Stomach (tissue), 4 donors: ENCODE results near the gene MYH11.

ENCODE experiments used
- EP300 ChIP-seq: sonication (generic); formaldehyde crosslinking; IDR thresholded peaks from one replicate; pipeline ENCODE4 v1.6.1; 2017; ENCODE audit warnings: antibody characterized with exemption
- POLR2A ChIP-seq, 4 donors: fragments of 450-650 bp; IDR thresholded peaks; one replicate each; pipeline ENCODE4 v1.6.1; 2016; ENCODE audit warnings: antibody characterized with exemption in 4 of 4, control low read depth in 2 of 4, mild to moderate bottlenecking in 1 of 4, moderate library complexity in 1 of 4
- TF ChIP-seq, protein P1 (sequence below), 7 experiments: fragments of 450-650 bp in 4 of 7; fragments of 200-600 bp in 3 of 7; sonication (generic) in 3 of 7; IDR thresholded peaks; one replicate each; pipeline ENCODE4 v1.5.1; 2016 to 2019; ENCODE audit warnings: antibody characterized with exemption in 7 of 7, control low read depth in 2 of 7, mild to moderate bottlenecking in 1 of 7

DNA sequence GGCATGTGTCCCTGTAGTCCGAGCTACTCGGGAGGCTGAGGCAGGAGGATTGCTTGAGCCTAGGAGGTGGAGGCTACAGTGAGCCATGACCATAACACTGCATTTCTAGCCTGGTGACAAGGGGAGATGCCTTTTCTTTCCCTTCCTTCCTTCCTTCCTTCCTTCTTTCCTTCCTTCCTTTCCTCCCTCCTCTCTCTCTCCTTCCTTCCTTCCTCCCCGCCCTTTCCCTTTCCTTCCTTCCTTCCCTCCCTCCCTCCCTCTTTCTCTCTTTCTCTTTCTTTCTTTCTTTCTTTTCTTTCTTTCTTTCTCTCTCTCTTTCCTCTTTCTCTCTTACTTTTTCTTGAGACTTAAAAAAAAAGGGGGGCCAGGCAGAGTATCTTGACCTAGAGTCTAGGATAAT lies 34.7 kb upstream of the MYH11 start:
- TF ChIP-seq EP300 (no peak), POLR2A (IDR thresholded peaks at IDR 0.05) (no peak)
- TF ChIP-seq, protein P1, sequence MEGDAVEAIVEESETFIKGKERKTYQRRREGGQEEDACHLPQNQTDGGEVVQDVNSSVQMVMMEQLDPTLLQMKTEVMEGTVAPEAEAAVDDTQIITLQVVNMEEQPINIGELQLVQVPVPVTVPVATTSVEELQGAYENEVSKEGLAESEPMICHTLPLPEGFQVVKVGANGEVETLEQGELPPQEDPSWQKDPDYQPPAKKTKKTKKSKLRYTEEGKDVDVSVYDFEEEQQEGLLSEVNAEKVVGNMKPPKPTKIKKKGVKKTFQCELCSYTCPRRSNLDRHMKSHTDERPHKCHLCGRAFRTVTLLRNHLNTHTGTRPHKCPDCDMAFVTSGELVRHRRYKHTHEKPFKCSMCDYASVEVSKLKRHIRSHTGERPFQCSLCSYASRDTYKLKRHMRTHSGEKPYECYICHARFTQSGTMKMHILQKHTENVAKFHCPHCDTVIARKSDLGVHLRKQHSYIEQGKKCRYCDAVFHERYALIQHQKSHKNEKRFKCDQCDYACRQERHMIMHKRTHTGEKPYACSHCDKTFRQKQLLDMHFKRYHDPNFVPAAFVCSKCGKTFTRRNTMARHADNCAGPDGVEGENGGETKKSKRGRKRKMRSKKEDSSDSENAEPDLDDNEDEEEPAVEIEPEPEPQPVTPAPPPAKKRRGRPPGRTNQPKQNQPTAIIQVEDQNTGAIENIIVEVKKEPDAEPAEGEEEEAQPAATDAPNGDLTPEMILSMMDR (IDR thresholded peaks at IDR 0.05): no peak
